Endothelial cell of umbilical vein (primary cell): Measurements from ENCODE around the gene TNRC6B.

Experiments
- POLR2A ChIP-seq: IDR thresholded peaks from 2 replicates; pipeline ENCODE4 v1.6.1; 2012; ENCODE audit warnings: low read depth, mild to moderate bottlenecking, control low read depth, low read length
- POLR2AphosphoS5 ChIP-seq: IDR thresholded peaks from 2 replicates; pipeline ENCODE4 v1.6.1; 2012; ENCODE audit warnings: low read depth, mild to moderate bottlenecking, control low read depth, low read length, moderate library complexity; ENCODE audit not compliant: insufficient read depth
- TF ChIP-seq, protein P1 (sequence below), 2 donors: IDR thresholded peaks; 1 replicate in 1 of 2; 2 replicates in 1 of 2; pipeline ENCODE4 v1.5.1; 2011; ENCODE audit warnings: low read length in 2 of 2, mild to moderate bottlenecking in 2 of 2, moderate library complexity in 2 of 2, control low read depth in 1 of 2, inconsistent platforms in 1 of 2, low read depth in 1 of 2; ENCODE audit not compliant: insufficient read depth in 1 of 2; ENCODE audit errors: extremely low read depth in 1 of 2

DNA sequence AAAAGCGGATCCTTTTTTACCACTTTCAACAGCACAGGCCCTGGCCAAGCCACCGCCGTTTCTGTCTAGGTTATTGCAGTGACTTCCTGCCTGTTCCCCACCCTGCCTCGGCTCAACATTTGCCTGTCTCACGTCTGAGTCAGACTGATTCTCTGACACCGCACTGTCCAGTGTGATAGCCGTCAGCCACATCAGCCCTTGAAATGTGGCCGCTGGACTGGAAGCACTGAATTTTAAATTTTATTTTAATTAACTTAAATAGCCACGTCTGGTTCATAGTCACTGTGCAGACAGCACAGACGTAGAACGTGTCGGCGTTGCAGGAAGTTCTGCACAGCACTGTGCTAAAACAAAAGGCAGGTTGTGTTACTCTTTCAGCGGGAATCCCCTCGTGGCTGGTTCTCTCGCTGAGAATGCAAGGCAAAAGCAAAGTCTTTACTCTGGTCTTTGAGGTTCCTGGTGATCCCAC is 112.3 kb downstream of the TNRC6B start:
- TF ChIP-seq POLR2A (no peak), POLR2AphosphoS5 (no peak)
- TF ChIP-seq, protein P1, sequence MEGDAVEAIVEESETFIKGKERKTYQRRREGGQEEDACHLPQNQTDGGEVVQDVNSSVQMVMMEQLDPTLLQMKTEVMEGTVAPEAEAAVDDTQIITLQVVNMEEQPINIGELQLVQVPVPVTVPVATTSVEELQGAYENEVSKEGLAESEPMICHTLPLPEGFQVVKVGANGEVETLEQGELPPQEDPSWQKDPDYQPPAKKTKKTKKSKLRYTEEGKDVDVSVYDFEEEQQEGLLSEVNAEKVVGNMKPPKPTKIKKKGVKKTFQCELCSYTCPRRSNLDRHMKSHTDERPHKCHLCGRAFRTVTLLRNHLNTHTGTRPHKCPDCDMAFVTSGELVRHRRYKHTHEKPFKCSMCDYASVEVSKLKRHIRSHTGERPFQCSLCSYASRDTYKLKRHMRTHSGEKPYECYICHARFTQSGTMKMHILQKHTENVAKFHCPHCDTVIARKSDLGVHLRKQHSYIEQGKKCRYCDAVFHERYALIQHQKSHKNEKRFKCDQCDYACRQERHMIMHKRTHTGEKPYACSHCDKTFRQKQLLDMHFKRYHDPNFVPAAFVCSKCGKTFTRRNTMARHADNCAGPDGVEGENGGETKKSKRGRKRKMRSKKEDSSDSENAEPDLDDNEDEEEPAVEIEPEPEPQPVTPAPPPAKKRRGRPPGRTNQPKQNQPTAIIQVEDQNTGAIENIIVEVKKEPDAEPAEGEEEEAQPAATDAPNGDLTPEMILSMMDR (IDR thresholded peaks at IDR 0.05; ENCODE audit: extremely low read depth in 1 of 2, insufficient read depth in 1 of 2, low read depth in 1 of 2, low read length in 2 of 2), result no peak
